ENCODE results near the gene UBE2V1.
A peak's percentile ranks its signal among the peaks of the same experiment; 100 is the strongest.

The UBE2V1 gene

DNA sequence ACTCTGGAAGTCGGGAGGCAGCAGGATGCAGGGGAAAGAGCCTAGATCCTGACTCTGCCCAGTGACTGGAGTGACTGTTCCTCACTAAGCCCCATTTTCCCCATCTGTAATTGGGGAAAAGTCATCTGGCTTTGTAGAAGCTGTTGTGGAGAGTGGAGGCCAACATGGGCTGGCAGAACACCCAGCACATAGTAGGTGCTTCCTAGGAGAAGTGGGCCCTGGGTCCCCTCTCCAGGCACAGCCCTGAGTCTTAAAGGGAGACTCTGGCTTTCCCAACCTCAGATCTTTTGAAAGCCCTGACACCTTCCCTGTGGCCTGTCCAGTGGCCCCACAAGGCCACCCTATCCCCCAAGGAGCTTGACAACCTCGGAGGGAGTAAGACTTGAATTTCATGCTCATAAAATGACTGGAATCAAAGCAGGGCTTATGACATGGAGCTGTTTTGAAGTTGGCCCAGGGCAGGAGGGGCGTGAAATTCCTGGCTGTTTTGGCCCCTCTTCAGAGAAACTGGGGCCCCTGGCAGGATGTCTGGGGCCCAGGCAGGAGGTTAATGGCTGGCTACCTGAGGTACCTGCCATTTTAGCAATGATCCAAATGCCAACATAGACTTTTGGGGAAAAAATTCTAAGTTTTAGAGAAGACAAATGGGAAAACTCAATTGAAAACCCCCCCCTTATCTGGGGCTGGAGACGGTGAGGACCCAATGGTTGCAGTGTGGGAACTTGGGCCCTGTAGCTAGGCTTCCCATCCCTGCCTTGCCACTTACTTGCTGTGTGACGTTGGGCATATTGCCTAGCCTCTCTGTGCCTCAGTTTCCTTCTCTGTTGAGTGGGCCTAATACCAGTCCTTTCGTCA is 51.6 kb downstream of the UBE2V1 start:
- DNase-seq = no peak

- no peak for DNase-seq
Observed at GRCh38 chr20:50058662-50059402, 54.1 kb downstream of the UBE2V1 start.

DNA sequence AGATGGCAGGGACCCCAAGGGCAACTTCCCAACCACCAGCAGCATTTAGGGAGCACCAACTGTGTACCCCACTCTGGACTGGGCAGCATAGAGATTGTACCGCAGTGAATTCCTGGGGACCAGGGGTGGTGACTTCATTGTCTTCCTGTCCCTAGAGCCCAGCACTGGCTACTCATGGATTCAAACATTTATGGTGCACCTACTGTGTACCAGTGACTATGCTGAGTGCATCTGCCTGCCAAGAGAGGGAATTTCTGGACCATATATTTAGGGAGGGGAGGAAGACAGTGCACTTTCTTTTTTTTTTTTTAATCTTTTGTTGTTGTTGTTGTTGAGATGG is 55.3 kb downstream of the UBE2V1 start:
- no peak for DNase-seq

GRCh38 chr20:50056951-50057713 is 55.8 kb downstream of the UBE2V1 start:
- DNase-seq = no peak

DNA sequence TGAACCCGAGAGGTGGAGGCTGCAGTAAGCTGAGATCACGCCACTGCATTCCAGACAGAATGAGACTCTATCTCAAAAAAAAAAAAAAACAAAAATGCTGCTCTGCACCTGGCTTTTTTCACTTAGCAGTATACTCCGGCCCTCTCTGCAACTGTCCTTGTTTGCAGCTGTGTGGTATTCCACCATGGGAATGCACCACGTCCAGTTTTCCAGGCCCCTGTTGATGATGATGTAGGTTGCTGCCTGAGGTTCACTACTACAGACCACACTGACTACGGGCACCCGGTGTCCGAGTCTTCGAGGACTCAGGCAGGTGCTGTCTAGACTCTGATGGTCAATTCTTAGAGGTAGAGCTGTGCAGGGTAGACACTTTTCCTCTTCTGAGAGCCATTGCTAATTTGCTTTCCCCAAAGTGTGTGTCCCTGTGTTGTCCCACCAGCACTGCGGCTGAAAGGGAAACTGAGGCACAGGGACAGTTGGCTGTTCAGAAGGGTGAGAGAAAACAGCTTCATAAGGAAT is 56.5 kb downstream of the UBE2V1 start:
- no peak for DNase-seq

GRCh38 chr20:50055524-50056083 is 57.3 kb downstream of the UBE2V1 start:
- no peak for DNase-seq

GRCh38 chr20:50054626-50055511 is 58.1 kb downstream of the UBE2V1 start:
- no peak for DNase-seq

DNA sequence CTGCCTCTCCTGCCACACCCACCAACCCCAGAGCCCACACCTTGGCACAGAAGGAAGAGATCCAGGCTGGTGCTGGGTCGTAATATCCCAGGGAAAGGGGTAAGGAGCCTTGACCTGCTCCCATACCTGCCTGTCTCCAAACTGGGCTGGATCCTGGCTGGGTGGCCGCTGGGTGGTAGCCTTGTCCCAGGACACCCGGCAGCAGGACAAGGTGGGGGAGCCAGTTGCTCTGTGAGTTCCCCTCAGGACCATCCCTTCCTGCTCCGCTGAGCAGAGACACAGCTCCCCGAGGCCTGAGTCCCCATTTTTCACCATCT is 58.8 kb downstream of the UBE2V1 start:
- DNase-seq = no peak

GRCh38 chr20:50053362-50054230 is 59.4 kb downstream of the UBE2V1 start:
- no peak for DNase-seq

DNA sequence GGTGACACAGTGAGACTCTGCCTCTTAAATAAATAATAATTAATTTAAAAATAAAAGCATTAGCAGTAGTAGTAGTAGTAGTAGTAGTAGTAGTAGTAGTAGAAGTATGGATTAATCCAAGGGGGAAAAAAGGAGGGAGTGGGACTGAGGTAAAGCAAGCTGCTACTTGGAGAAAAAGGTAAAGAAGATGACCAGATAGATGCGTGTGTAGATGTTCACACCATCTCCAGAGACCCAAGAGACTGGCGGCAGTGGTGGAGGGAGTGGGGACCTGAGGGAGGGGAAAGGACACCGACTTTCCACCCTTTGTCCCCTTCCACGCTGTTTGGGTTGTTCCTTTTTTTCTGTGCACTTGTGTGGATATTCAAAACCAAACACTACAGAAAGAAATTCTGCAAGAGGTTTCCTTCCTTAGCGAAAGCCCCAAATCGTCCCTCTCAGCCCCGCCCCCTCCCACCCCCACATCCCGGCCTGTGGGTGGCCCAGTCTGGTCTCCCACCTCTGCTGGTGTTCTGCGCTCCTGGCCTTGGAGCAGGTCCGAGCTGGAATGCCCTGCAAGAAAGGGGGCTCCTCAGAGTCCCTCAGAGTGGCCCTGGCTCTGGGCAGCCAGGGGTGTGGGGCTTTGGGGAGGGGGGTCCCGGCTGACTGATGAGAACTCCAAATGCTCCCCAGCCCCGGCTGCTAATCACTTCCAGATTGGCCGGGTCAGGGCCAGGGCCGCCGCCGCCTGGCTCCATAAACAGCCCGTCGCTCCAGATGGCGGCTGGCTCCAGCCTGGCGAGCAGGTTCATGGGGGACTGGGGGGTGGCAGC is 60.2 kb downstream of the UBE2V1 start:
- DNase-seq = no peak

DNA sequence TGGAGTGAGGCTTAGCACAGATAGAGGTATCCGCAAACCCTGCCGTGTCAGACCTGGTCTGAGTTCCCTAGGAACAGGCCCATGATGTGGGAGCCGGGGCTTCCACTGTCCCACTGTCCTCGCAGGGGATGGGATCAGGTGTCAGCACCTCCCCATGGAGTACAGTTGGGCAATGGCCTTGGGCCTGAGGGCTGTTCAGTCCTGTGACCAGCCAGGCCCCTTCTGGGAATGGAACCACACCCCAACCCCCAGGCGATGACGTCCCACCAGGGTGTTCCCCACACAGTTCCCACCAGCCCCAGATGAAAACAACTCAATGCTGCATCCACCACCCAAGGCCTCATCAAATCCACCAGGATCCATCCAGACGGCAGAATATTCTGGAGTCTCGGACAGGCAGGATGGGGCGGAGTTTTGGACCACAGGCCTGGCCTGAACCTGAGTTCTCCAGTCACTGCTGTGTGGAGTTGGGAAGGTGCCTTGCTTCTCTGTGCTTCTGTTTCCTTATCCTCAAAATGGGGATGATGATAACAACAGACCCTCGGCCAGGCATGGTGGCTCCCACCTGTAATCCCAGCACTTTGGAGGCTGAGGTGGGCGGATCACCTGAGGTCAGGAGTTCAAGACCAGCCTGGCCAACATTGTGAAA is 62.2 kb downstream of the UBE2V1 start:
- DNase-seq = no peak

DNA sequence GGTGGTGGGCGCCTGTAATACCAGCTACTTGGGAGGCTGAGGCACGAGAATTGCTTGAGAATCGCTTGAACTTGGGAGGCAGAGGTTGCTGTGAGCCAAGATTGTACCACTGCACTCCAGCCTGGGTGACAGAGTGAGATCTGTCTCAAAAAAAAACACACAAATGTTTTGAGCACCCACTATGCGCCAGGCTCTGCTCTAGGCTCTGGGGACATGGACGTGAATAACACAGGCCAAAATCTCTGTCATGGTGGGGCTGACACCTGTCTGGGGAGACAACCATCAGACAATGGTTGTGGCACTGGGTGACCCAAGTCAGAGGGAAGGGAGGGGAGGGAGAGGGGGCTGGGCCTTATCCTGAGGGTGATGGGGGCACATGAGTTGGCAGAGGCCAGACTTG is 62.7 kb downstream of the UBE2V1 start:
- DNase-seq = no peak

GRCh38 chr20:50049442-50050026 is 63.4 kb downstream of the UBE2V1 start:
- no peak for DNase-seq

GRCh38 chr20:50048420-50049166 is 64.4 kb downstream of the UBE2V1 start:
- peak; percentile 43 for DNase-seq

- DNase-seq = no peak
Observed at GRCh38 chr20:50044353-50044960, 68.5 kb downstream of the UBE2V1 start.

DNA sequence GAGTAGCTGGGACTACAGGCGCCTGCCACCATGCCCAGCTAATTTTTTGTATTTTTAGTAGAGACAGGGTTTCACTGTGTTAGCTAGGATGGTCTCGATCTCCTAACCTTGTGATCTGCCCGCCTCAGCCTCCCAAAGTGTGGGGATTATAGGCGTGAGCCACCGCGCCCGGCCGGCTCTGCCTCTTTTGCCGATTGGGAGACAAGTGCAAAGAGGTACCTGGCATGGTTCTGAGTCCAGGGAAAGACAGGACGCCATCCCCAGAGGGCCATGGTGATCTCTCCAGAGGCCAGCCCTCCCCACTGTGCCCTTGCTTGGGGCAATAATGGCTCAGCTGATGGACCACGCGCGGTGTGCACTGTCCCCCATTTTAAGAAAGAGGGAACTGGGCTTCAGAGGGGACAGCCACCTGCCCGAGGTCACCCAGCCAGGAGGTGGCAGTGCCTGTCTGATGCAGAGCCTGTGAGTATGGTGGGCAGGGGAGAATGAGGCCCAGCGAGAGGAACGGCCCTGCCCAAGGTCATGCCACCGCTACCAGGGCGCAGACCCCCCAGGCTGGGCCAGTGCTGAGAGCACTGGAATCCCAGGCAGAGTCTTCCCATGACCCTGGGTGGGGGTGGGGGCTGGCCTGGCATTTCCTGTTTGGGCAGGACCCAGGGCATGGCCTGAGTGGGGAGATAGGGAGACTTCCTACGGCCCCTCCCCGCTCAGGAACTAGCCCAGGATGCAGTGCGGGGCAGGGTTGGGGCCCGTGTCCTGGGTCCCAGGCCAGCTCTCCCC is 69.2 kb downstream of the UBE2V1 start:
- DNase-seq = no peak
